K562 (cell line): Measurements from ENCODE around the gene TCF4. TPM values are rescaled to one million over a fixed set of nuclear protein-coding genes. Genes with fewer than 3 reads are reported as not detected.

ENCODE experiments used
- ATAC-seq: fragments of 200-7000 bp; cut with Tn5 transposase; 3 replicates; pipeline ENCODE4 v1.9.1; 2020; ENCODE audit warnings: moderate library complexity
- BruUV-seq: library from RNA; stranded (reverse); fragments of 400-500 nt; replicated peaks from 2 replicates; lab custom pipeline; 2021; lab: Mats Ljungman, UMichigan
- CTCF ChIA-PET: fragments of 300-600 bp; formaldehyde crosslinking; extraction: SDS; loops from one replicate; lab custom pipeline; 2021; ENCODE audit warnings: low intra/inter-chr PET ratio; lab: Yijun Ruan, JAX
- POLR2A ChIA-PET: fragments of 300-600, 350-650 bp; sonication (Branson Sonifier 250); formaldehyde crosslinking; extraction: SDS; loops from one replicate; lab custom pipeline; 2021; ENCODE audit warnings: antibody characterized with exemption, inconsistent platforms; lab: Yijun Ruan, JAX
- DNase-seq, 4 experiments: peaks; one replicate each; pipeline versions ENCODE4 v3.0.0 to v3.0.0-alpha.2; 2011 to 2018; ENCODE audit warnings: low spot score in 3 of 4, mixed read lengths in 3 of 4; ENCODE audit errors: extremely low read depth in 1 of 4
- FAIRE-seq: peaks from 2 replicates; lab custom pipeline; 2011; peaks lifted over from hg19 to GRCh38; lab: Jason Lieb, UNC
- H2AFZ ChIP-seq: 2 replicates; pipeline ENCODE4 v1.6.0; 2011; ENCODE audit warnings: low read depth, low read length, control low read depth, inconsistent platforms
- H3K27ac ChIP-seq: fragments of 200-600 bp; 3 replicates; pipeline ENCODE4 v1.8.0; 2011; ENCODE audit warnings: low read depth, mild to moderate bottlenecking, control low read depth, inconsistent platforms, low read length, moderate library complexity, mixed read lengths; ENCODE audit errors: extremely low read depth
- H3K27me3 ChIP-seq, 2 experiments: fragments of 300-600 bp in 1 of 2; 2 replicates in 1 of 2; 3 replicates in 1 of 2; pipeline versions ENCODE4 v1.6.0 to v1.8.0; 2011; ENCODE audit warnings: inconsistent platforms in 2 of 2, low read length in 2 of 2, mild to moderate bottlenecking in 1 of 2, mixed read lengths in 1 of 2, moderate library complexity in 1 of 2; ENCODE audit not compliant: control insufficient read depth in 2 of 2, insufficient read depth in 2 of 2
- H3K36me3 ChIP-seq: fragments of 300-600 bp; 3 replicates; pipeline ENCODE4 v1.8.0; 2011; ENCODE audit warnings: mild to moderate bottlenecking, low read length, inconsistent platforms; ENCODE audit not compliant: control insufficient read depth, insufficient read depth
- H3K4me1 ChIP-seq, 2 experiments: fragments of 200-600 bp in 1 of 2; replicated peaks in 1 of 2; 2 replicates in 1 of 2; 3 replicates in 1 of 2; pipeline versions ENCODE4 v1.5.1 to v1.8.0; 2011; ENCODE audit warnings: inconsistent platforms in 2 of 2, low read length in 2 of 2, mild to moderate bottlenecking in 1 of 2, mixed read lengths in 1 of 2, moderate library complexity in 1 of 2; ENCODE audit not compliant: control insufficient read depth in 2 of 2, insufficient read depth in 2 of 2
- H3K4me2 ChIP-seq: 2 replicates; pipeline ENCODE4 v1.6.1; 2011; ENCODE audit warnings: low read length, control low read depth, inconsistent platforms, mixed read lengths; ENCODE audit not compliant: insufficient read depth
- H3K4me3 ChIP-seq: fragments of 200-600 bp; sonication (generic), shearing (Covaris generic); 2 replicates; pipeline ENCODE4 v1.5.1; 2016; ENCODE audit warnings: control low read depth, inconsistent platforms
- H3K79me2 ChIP-seq: fragments of 200-600 bp; 3 replicates; pipeline ENCODE4 v1.8.0; 2011; ENCODE audit warnings: low read length, inconsistent platforms; ENCODE audit not compliant: control insufficient read depth, insufficient read depth
- H3K9ac ChIP-seq, 2 experiments: 2 replicates each; pipeline versions ENCODE4 v1.6.0 to v1.6.1; 2011; ENCODE audit warnings: low read depth in 2 of 2, low read length in 2 of 2, control low read depth in 1 of 2, inconsistent platforms in 1 of 2, mild to moderate bottlenecking in 1 of 2, mixed read lengths in 1 of 2; ENCODE audit not compliant: insufficient read depth in 1 of 2
- H3K9me1 ChIP-seq: one replicate; pipeline ENCODE4 v1.6.0; 2011; ENCODE audit warnings: inconsistent platforms, mild to moderate bottlenecking, low read length, moderate library complexity; ENCODE audit not compliant: control insufficient read depth, insufficient read depth
- H3K9me3 ChIP-seq: replicated peaks from 2 replicates; pipeline ENCODE4 v1.5.1; 2011; ENCODE audit warnings: low read depth, low read length, inconsistent platforms; ENCODE audit not compliant: control insufficient read depth, insufficient read depth
- H4K20me1 ChIP-seq: replicated peaks from 2 replicates; pipeline ENCODE4 v1.6.1; 2011; ENCODE audit warnings: low read length, inconsistent platforms, mixed read lengths; ENCODE audit not compliant: control insufficient read depth, insufficient read depth
- CC2D1A ChIP-seq: fragments of 450-650 bp; IDR thresholded peaks from 2 replicates; pipeline ENCODE4 v1.6.1; 2017; ENCODE audit warnings: mild to moderate bottlenecking
- ERF ChIP-seq: fragments of 450-650 bp; formaldehyde crosslinking; IDR thresholded peaks from 2 replicates; pipeline ENCODE4 v1.4.0; 2020; ENCODE audit warnings: mild to moderate bottlenecking, mixed read lengths
- ESRRA ChIP-seq: fragments of 450-650 bp; IDR thresholded peaks from 2 replicates; pipeline ENCODE4 v1.6.1; 2014; ENCODE audit warnings: low read depth, mild to moderate bottlenecking, moderate library complexity, borderline replicate concordance
- HMBOX1 ChIP-seq: sonication (generic); IDR thresholded peaks from 2 replicates; pipeline ENCODE4 v1.6.1; 2016
- JUND ChIP-seq, 2 experiments: IDR thresholded peaks; 2 replicates in 1 of 2; 3 replicates in 1 of 2; pipeline ENCODE4 v1.6.1; 2011; ENCODE audit warnings: borderline replicate concordance in 2 of 2, low read depth in 2 of 2, low read length in 2 of 2, improper control_type of control experiment in 1 of 2, missing biosample characterization in 1 of 2, missing genetic modification characterization in 1 of 2, missing genetic modification reagents in 1 of 2
- LCOR ChIP-seq: sonication (generic); formaldehyde crosslinking; IDR thresholded peaks from 2 replicates; pipeline ENCODE4 v1.8.0; 2022; ENCODE audit warnings: mild to moderate bottlenecking, missing genetic modification reagents
- MLLT1 ChIP-seq, 2 experiments: fragments of 450-650 bp; IDR thresholded peaks; 2 replicates each; pipeline ENCODE4 v1.6.1; 2016
- MTF1 ChIP-seq: fragments of 250-450 bp; sonication (Bioruptor Pico); IDR thresholded peaks from 2 replicates; pipeline ENCODE4 v1.9.0; 2021; ENCODE audit warnings: moderate library complexity, mild to moderate bottlenecking, inconsistent platforms, borderline replicate concordance
- PRPF4 ChIP-seq: fragments of 200-400 bp; formaldehyde crosslinking; IDR thresholded peaks from one replicate; pipeline ENCODE4 v1.6.1; 2017; ENCODE audit warnings: low read length, low read depth, mild to moderate bottlenecking; ENCODE audit not compliant: insufficient read depth, poor library complexity, severe bottlenecking
- SMC3 ChIP-seq: conservative IDR thresholded peaks from 2 replicates; pipeline ENCODE4 v1.6.1; 2011; ENCODE audit warnings: low read depth, low read length, improper control_type of control experiment; ENCODE audit not compliant: insufficient read depth
- ZKSCAN8 ChIP-seq: fragments of 200-800 bp; sonication (Bioruptor generic); IDR thresholded peaks from 2 replicates; pipeline ENCODE4 v1.6.1; 2016; ENCODE audit warnings: missing genetic modification characterization, missing compliant biosample characterization
- WGBS: fragments of 100-300 bp; shearing (Covaris generic); methylation state at CpG from one replicate; pipeline ENCODE4 v1.1.6; 2016; ENCODE audit warnings: low coverage, mixed read lengths; ENCODE audit not compliant: insufficient coverage; ENCODE audit errors: missing lambda C conversion rate; 5-methylcytosine and 5-hydroxymethylcytosine counted together
- in situ Hi-C: fragments of 300-500 bp; cut with MboI; formaldehyde crosslinking; loops from 4 replicates; pipeline ENCODE4 v1.15.0; 2018; ENCODE audit warnings: inconsistent platforms, mixed read lengths
- intact Hi-C: fragments of 100-400 bp; cut with micrococcal nuclease; formaldehyde crosslinking; loops from 2 replicates; pipeline ENCODE4 v1.14.2; 2022
- polyA plus RNA-seq, 8 experiments: library from polyadenylated mRNA; depleted of rRNA in 4 of 8; stranded (reverse) in 5 of 8; unstranded in 3 of 8; fragments of >200 nt; fragmentation: Nextera tagmentation in 2 of 8; fragmentation: Illumina TruSeq in 1 of 8; extraction: Ambion mirVana in 2 of 8; extraction: Trizol in 1 of 8; gene quantifications; 2 replicates each; pipeline versions ENCODE4 v1.2.1 to v1.2.3, GENCODE V29; 2011 to 2014; ENCODE audit warnings: inconsistent platforms in 1 of 8, missing spikeins in 1 of 8
- total RNA-seq, 7 experiments: library from RNA; depleted of rRNA in 6 of 7; stranded (reverse); fragments of >200 nt in 6 of 7; fragmentation: Illumina TruSeq in 2 of 7; extraction: Trizol in 2 of 7; gene quantifications; 2 replicates each; pipeline versions ENCODE4 v1.2.1 to v1.2.3, GENCODE V29; 2011 to 2021; ENCODE audit warnings: low replicate concordance in 1 of 7

TCF4 gene
- total and polyA plus RNA-seq, 9 of the 15 experiments (the other 6 are each of a cell fraction or from before 2014, with no cell fraction given): 4.8 to 24.7 (median 15.2) TPM

GRCh38 chr18:55415258-55415871, 172.6 kb downstream of the TCF4 start:
- no peak overlapping the region for H3K9ac ChIP-seq
- POLR2A ChIA-PET: no interaction called here
- 7% methylated on average over 6 of the region's 6 CpGs for WGBS
- in situ Hi-C loops: loop anchor here (10.0 kb wide), 1 partner anchor 359 kb away; no protein-coding TSS in a partner anchor
- CTCF ChIA-PET: interaction anchor here (1.9 to 2.1 kb wide), 2 partner anchors 366 to 368 kb away, joined by 8 to 12 read pairs; no protein-coding TSS in a partner anchor
- no peaks in the 10 kb centered on the region for H3K27me3 ChIP-seq
- no peaks in the 10 kb centered on the region for H3K36me3 ChIP-seq
- peak; percentile 64 to 84 (median 68) for DNase-seq
- peak; percentile 76 for FAIRE-seq
- peaks cover 0 to 2% of the 10 kb centered on the region in 2 experiments; a peak in 1 of 5 replicates for H3K4me1 ChIP-seq
- no peaks in the 10 kb centered on the region; the same call in 2 of the 3 replicates for H3K79me2 ChIP-seq
- peak; percentile 96 for ATAC-seq
- intact Hi-C loops: loop anchor here (1.0 to 10.0 kb wide), 4 partner anchors 107 to 449 kb away; no protein-coding TSS in a partner anchor
- H3K4me2 ChIP-seq: no peak overlapping the region
- H4K20me1 ChIP-seq: no peaks in the 10 kb centered on the region
- no peaks in the 10 kb centered on the region for H3K9me1 ChIP-seq
- H3K27ac ChIP-seq: no peak overlapping the region
- H3K4me3 ChIP-seq: no peak overlapping the region
- H2AFZ ChIP-seq: no peak overlapping the region
- H3K9me3 ChIP-seq: no peaks in the 10 kb centered on the region
- BruUV-seq: no TSS peak
- TF ChIP-seq ESRRA (0 out of 2 replicates have a peak, but pooled peaks have one; percentile 20), LCOR (CRISPR knock-in tag) (0 out of 2 replicates have a peak, but pooled peaks have one; percentile 26), SMC3 (peak; percentile 71), MTF1 (CRISPR knock-in tag) (no peak), CC2D1A (peak; percentile 54; the same call in 1 of the 2 replicates), MLLT1 (IDR thresholded peaks at IDR 0.05) (0 out of 4 replicates have a peak, but pooled peaks of 1 of the 2 experiments have one; percentile 43), ERF (CRISPR knock-in tag) (no peak), HMBOX1 (0 out of 2 replicates have a peak, but pooled peaks have one; percentile 40), PRPF4 (no peak), ZKSCAN8 (CRISPR knock-in tag) (no peak), JUND (IDR thresholded peaks at IDR 0.05; ENCODE audit: borderline replicate concordance, low read depth, low read length) (peak; percentile 17; the same call in 1 of the 2 replicates), JUND (tag; IDR thresholded peaks at IDR 0.05; ENCODE audit: borderline replicate concordance, low read depth, low read length) (no peak)
